Urinary bladder (tissue), 4 donors: ENCODE data around the gene SENP8. TPM values are rescaled to one million over a fixed set of nuclear protein-coding genes. Genes with fewer than 3 reads are reported as not detected.

Experiments used
- DNase-seq: peaks from one replicate; pipeline ENCODE4 v3.0.0-alpha.2; 2015; ENCODE audit errors: extremely low spot score
- H3K27ac ChIP-seq: one replicate; pipeline ENCODE4 v1.5.1; 2013; ENCODE audit warnings: low read depth, mild to moderate bottlenecking, moderate library complexity
- H3K36me3 ChIP-seq: one replicate; pipeline ENCODE4 v1.6.1; 2013; ENCODE audit warnings: mild to moderate bottlenecking, moderate library complexity; ENCODE audit not compliant: insufficient read depth
- H3K4me1 ChIP-seq: one replicate; pipeline ENCODE4 v1.6.1; 2013; ENCODE audit warnings: mild to moderate bottlenecking, moderate library complexity; ENCODE audit not compliant: insufficient read depth
- H3K4me3 ChIP-seq: one replicate; pipeline ENCODE4 v1.5.1; 2013; ENCODE audit warnings: low read depth, low read length
- WGBS: extraction: QIAGEN DNeasy Blood & Tissue Kit; methylation state at CpG from one replicate; pipeline ENCODE4 v1.1.7; 2013; 5-methylcytosine and 5-hydroxymethylcytosine counted together
- polyA plus RNA-seq: library from polyadenylated mRNA; stranded (reverse); fragments of 200-250 nt; gene quantifications from one replicate; pipeline ENCODE4 v1.2.3, GENCODE V29; 2013
- total RNA-seq: library from RNA; depleted of rRNA; stranded (reverse); fragments of >200 nt; gene quantifications from one replicate; pipeline ENCODE4 v1.2.3, GENCODE V29; 2014
- donor health status: healthy with polysubstance abuse.
- donor health status: healthy.

Gene SENP8
- total and polyA plus RNA-seq, 2 donors, result 1.8 to 2.6 TPM

- no peak for DNase-seq
- no peaks in the 10 kb centered on the region for H3K36me3 ChIP-seq
- 69% methylated on average over 16 of the region's 16 CpGs for WGBS
- H3K27ac ChIP-seq, result no peak overlapping the region
- no peaks in the 10 kb centered on the region for H3K4me1 ChIP-seq
- H3K4me3 ChIP-seq, result no peak overlapping the region
Measured at GRCh38 chr15:72179950-72180581, 61.9 kb downstream of the SENP8 start.

- 93% methylated on average over 5 of the region's 5 CpGs for WGBS
- Histone ChIP-seq H3K4me1 (no peaks in the 10 kb centered on the region), H3K27ac (no peak overlapping the region), H3K4me3 (no peak overlapping the region), H3K36me3 (no peaks in the 10 kb centered on the region)
- DNase-seq, result no peak
Measured at GRCh38 chr15:72180761-72181324, 62.6 kb downstream of the SENP8 start.

GRCh38 chr15:72182244-72182643, 64.0 kb downstream of the SENP8 start:
- H3K4me1 ChIP-seq, result no peaks in the 10 kb centered on the region
- no peak for DNase-seq
- 90% methylated on average over 3 of the region's 3 CpGs for WGBS
- no peaks in the 10 kb centered on the region for H3K36me3 ChIP-seq
- H3K27ac ChIP-seq, result no peak overlapping the region
- no peak overlapping the region for H3K4me3 ChIP-seq

GRCh38 chr15:72182673-72183072, 64.5 kb downstream of the SENP8 start:
- WGBS, result 89% methylated on average over 3 of the region's 3 CpGs
- DNase-seq, result no peak
- H3K27ac ChIP-seq, result no peak overlapping the region
- no peaks in the 10 kb centered on the region for H3K4me1 ChIP-seq
- H3K36me3 ChIP-seq, result no peaks in the 10 kb centered on the region
- no peak overlapping the region for H3K4me3 ChIP-seq

- DNase-seq, result no peak
- no peak overlapping the region for H3K27ac ChIP-seq
- no peak overlapping the region for H3K4me3 ChIP-seq
- no peaks in the 10 kb centered on the region for H3K4me1 ChIP-seq
- no peaks in the 10 kb centered on the region for H3K36me3 ChIP-seq
- WGBS, result 38% methylated on average over 12 of the region's 12 CpGs
Measured at GRCh38 chr15:72183781-72184164, 65.6 kb downstream of the SENP8 start.

- DNase-seq, result no peak
- Histone ChIP-seq H3K36me3 (no peaks in the 10 kb centered on the region), H3K4me1 (no peaks in the 10 kb centered on the region), H3K27ac (no peak overlapping the region), H3K4me3 (peak overlapping the region; percentile 17)
- WGBS, result 7% methylated on average over 34 of the region's 34 CpGs
Measured at GRCh38 chr15:72184165-72184811, 66.1 kb downstream of the SENP8 start.

GRCh38 chr15:72189250-72189902, 71.2 kb downstream of the SENP8 start:
- no peaks in the 10 kb centered on the region for H3K36me3 ChIP-seq
- no peak overlapping the region for H3K27ac ChIP-seq
- no peak overlapping the region for H3K4me3 ChIP-seq
- no peak for DNase-seq
- 85% methylated on average over 2 of the region's 2 CpGs for WGBS
- H3K4me1 ChIP-seq, result no peaks in the 10 kb centered on the region

- DNase-seq, result no peak
- Histone ChIP-seq H3K4me3 (no peak overlapping the region), H3K4me1 (no peaks in the 10 kb centered on the region), H3K36me3 (no peaks in the 10 kb centered on the region), H3K27ac (no peak overlapping the region)
- 81% methylated on average over 3 of the region's 3 CpGs for WGBS
Measured at GRCh38 chr15:72192416-72192815, 74.2 kb downstream of the SENP8 start.

Other genes starting within 250 kb of the SENP8 start
- 179 TPM for gene MYO9A, start 253 bp upstream of the SENP8 start, total RNA-seq
- 13.8 TPM for gene MYO9A, start 253 bp upstream of the SENP8 start, polyA plus RNA-seq
- 0.74 TPM for gene GRAMD2A, start 79.4 kb downstream of the SENP8 start, total RNA-seq
- gene GRAMD2A, start 79.4 kb downstream of the SENP8 start, polyA plus RNA-seq, result 0.19 TPM
- gene PKM, start 112.8 kb downstream of the SENP8 start, total RNA-seq, result 230 TPM
- gene PKM, start 112.8 kb downstream of the SENP8 start, polyA plus RNA-seq, result 524 TPM
- 33.7 TPM for gene PARP6, start 154.2 kb downstream of the SENP8 start, total RNA-seq
- gene PARP6, start 154.2 kb downstream of the SENP8 start, polyA plus RNA-seq, result 41.6 TPM
- gene CELF6, start 201.8 kb downstream of the SENP8 start, total RNA-seq, result 1.5 TPM
- gene CELF6, start 201.8 kb downstream of the SENP8 start, polyA plus RNA-seq, result 3.0 TPM